ENCODE data around the gene TMEM100. TPM values are rescaled to one million over a fixed set of nuclear protein-coding genes. Genes with fewer than 3 reads are reported as not detected.

TMEM100 gene
- total RNA-seq, 6 experiments from 2014 or later, result 0.18 to 0.26 TPM; not detected in 4

GRCh38 chr17:55717432-55717831 lies 5.2 kb downstream of the TMEM100 start:
- Mint-ChIP-seq H3K27me3 (ENCODE audit: insufficient read depth) (peaks cover 17% of the 10 kb centered on the region), H3K9me3 (no peaks in the 10 kb centered on the region), H3K4me3 (no peak overlapping the region), H3K27ac (no peak overlapping the region), H3K36me3 (ENCODE audit: low read depth) (no peaks in the 10 kb centered on the region), H3K4me1 (ENCODE audit: low read depth) (peaks cover 7% of the 10 kb centered on the region)
- DNase-seq, result no peak
- TF ChIP-seq, protein P1, sequence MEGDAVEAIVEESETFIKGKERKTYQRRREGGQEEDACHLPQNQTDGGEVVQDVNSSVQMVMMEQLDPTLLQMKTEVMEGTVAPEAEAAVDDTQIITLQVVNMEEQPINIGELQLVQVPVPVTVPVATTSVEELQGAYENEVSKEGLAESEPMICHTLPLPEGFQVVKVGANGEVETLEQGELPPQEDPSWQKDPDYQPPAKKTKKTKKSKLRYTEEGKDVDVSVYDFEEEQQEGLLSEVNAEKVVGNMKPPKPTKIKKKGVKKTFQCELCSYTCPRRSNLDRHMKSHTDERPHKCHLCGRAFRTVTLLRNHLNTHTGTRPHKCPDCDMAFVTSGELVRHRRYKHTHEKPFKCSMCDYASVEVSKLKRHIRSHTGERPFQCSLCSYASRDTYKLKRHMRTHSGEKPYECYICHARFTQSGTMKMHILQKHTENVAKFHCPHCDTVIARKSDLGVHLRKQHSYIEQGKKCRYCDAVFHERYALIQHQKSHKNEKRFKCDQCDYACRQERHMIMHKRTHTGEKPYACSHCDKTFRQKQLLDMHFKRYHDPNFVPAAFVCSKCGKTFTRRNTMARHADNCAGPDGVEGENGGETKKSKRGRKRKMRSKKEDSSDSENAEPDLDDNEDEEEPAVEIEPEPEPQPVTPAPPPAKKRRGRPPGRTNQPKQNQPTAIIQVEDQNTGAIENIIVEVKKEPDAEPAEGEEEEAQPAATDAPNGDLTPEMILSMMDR (IDR thresholded peaks at IDR 0.05), result no peak

- no peak for DNase-seq
- Mint-ChIP-seq H3K36me3 (ENCODE audit: low read depth) (no peaks in the 10 kb centered on the region), H3K4me1 (ENCODE audit: low read depth) (peaks cover 6% of the 10 kb centered on the region; the same call in 1 of the 2 replicates), H3K27me3 (ENCODE audit: insufficient read depth) (peaks cover 14% of the 10 kb centered on the region; the same call in 1 of the 2 replicates), H3K4me3 (no peak overlapping the region), H3K9me3 (no peaks in the 10 kb centered on the region), H3K27ac (no peak overlapping the region)
- TF ChIP-seq, protein P1 (IDR thresholded peaks at IDR 0.05), result no peak
Observed at GRCh38 chr17:55710829-55711496, 11.7 kb downstream of the TMEM100 start.

DNA sequence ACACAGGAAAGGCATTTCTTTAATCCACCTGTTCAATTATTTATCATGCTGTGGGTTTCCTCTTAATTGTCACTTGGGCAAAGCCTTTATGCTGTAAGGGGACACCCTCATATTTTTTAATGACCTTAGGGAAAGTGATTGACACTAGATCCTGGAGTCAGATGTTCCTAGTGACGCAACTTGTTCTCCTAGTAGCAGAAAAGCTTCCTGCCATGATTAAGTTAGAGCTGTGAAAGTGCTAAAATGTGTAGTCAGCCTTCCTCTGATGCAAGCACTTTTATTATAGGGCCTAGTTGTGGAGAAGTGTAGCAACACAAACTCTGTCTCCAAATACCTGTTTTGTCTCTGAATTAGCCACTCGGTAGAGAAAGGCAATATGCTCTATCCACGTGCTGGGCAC lies 12.3 kb downstream of the TMEM100 start:
- Mint-ChIP-seq H3K9me3 (no peaks in the 10 kb centered on the region), H3K4me3 (no peak overlapping the region), H3K27me3 (ENCODE audit: insufficient read depth) (peaks cover 12% of the 10 kb centered on the region; the same call in 1 of the 2 replicates), H3K27ac (no peak overlapping the region), H3K4me1 (ENCODE audit: low read depth) (peaks cover 6% of the 10 kb centered on the region; the same call in 1 of the 2 replicates), H3K36me3 (ENCODE audit: low read depth) (no peaks in the 10 kb centered on the region)
- TF ChIP-seq, protein P1 (IDR thresholded peaks at IDR 0.05), result no peak
- DNase-seq, result no peak

DNA sequence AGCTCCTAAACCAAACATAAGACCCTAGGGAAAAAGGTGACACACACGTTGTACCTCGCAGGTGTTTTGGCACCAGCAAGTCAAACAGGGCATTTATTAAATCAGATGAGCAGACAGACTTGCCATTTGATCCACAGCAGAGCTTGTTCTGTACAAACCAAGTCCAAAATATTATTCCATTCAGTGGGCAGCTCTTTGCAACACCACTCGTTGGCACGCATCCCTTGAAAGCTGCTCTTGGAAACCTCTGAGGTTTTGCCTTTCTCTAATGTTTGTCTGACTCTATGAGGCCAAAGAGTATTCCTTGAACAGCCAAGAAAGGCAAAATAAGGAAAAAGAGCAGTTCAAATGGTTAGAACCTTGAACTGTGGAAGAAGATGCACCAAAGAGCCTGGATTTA lies 12.7 kb downstream of the TMEM100 start:
- H3K27ac Mint-ChIP-seq, result no peak overlapping the region
- H3K4me1 Mint-ChIP-seq (ENCODE audit: low read depth), result peaks cover 6% of the 10 kb centered on the region; the same call in 1 of the 2 replicates
- no peak overlapping the region for H3K4me3 Mint-ChIP-seq
- DNase-seq, result no peak
- TF ChIP-seq, protein P1 (IDR thresholded peaks at IDR 0.05), result no peak
- no peaks in the 10 kb centered on the region for H3K36me3 Mint-ChIP-seq (ENCODE audit: low read depth)
- peaks cover 12% of the 10 kb centered on the region; the same call in 1 of the 2 replicates for H3K27me3 Mint-ChIP-seq (ENCODE audit: insufficient read depth)
- H3K9me3 Mint-ChIP-seq, result no peaks in the 10 kb centered on the region

DNA sequence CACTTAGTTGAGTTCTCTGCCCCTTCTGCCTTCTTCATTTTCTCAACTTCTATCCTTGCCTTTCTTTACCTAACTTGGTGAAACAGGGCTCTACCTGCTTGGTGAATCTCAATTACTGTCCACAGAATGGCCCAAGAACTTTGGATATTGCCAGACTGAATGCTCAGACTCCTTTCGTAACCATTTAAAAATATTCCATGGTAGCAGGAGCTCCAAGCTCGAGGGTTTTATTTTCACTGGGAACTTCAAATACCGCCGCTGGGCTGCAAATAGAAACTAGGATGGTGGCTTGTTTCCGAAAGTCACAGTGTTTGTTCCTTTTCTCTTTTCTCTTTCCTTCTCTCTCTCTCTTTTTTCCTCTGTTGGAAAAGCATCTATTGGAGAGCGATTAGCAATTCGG lies 13.2 kb downstream of the TMEM100 start:
- no peak overlapping the region for H3K27ac Mint-ChIP-seq
- no peaks in the 10 kb centered on the region for H3K36me3 Mint-ChIP-seq (ENCODE audit: low read depth)
- H3K4me1 Mint-ChIP-seq (ENCODE audit: low read depth), result peaks cover 6% of the 10 kb centered on the region; the same call in 1 of the 2 replicates
- H3K9me3 Mint-ChIP-seq, result no peaks in the 10 kb centered on the region
- H3K27me3 Mint-ChIP-seq (ENCODE audit: insufficient read depth), result peaks cover 12% of the 10 kb centered on the region; the same call in 1 of the 2 replicates
- no peak overlapping the region for H3K4me3 Mint-ChIP-seq
- DNase-seq, result no peak
- TF ChIP-seq, protein P1 (IDR thresholded peaks at IDR 0.05), result no peak
